ENCODE data around the gene PLGRKT.
A peak's percentile ranks its signal among the peaks of the same experiment; 100 is the strongest.
"Not testable (repeated sequence)": the region's sequence is repeated elsewhere in the genome, so short reads cannot be mapped to it uniquely, and the experiment has no call there.

Gene PLGRKT

DNA sequence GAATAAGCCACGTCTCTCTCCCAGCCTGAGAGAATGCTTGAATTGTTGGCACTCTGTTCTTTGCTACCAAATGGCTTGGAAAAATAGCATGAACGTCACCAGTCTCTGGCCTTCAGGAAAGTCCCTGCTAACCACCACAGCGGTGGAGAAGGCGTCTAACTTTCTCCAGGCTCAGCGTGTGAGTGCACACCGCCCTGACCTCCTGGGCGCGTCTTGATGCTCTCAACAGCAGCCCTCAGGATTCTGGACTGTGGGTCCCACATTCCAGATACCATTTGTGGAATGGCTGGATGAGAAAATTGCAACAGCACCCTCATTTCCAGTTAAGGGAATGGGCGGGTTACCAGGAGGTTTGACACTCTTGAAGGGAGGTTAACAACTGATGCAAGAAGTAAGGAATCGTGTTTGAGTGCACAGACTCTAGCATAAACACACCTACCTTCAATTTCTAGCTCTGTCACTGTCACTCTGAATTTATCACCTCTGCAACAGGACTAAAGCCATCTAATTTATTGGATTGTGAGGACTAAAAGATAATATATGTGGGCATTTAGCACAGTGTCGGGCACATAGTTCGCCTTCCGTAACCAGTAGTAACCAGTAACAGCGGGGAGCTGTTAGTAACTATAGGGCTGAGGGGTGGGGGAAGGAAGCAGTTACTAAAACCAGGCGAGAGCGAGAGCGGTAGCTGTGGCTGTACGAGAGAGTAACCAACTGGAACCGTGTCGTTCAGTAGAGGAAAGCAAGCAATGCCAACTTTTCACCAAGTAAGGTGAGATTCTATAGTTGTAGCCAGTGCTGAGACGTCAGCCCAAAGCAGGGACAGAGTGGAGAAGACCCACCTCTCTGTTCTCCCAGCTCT is 807 bp upstream of the PLGRKT start:
- ChIA-PET POLR2A (interaction anchor here (0.7 to 0.9 kb wide), 5 partner anchors 12 to 545 kb away, joined by 3 to 7 read pairs (median 3); partner anchors contain the start of gene CD274), CTCF (interaction anchor here (1.4 to 9.1 kb wide), 7 partner anchors 9 to 253 kb away, joined by 3 to 90 read pairs (median 11); partner anchors contain the start of genes CD274 and INSL6)
- H3K4me3 ChIP-seq (ENCODE audit: low read depth, low read length) = peak overlapping the region; percentile 78
- no peak for DNase-seq (ENCODE audit: low read depth, low spot score)
- TF ChIP-seq, protein P1, sequence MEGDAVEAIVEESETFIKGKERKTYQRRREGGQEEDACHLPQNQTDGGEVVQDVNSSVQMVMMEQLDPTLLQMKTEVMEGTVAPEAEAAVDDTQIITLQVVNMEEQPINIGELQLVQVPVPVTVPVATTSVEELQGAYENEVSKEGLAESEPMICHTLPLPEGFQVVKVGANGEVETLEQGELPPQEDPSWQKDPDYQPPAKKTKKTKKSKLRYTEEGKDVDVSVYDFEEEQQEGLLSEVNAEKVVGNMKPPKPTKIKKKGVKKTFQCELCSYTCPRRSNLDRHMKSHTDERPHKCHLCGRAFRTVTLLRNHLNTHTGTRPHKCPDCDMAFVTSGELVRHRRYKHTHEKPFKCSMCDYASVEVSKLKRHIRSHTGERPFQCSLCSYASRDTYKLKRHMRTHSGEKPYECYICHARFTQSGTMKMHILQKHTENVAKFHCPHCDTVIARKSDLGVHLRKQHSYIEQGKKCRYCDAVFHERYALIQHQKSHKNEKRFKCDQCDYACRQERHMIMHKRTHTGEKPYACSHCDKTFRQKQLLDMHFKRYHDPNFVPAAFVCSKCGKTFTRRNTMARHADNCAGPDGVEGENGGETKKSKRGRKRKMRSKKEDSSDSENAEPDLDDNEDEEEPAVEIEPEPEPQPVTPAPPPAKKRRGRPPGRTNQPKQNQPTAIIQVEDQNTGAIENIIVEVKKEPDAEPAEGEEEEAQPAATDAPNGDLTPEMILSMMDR (IDR thresholded peaks at IDR 0.05; ENCODE audit: insufficient read depth, low read length, missing control alignments) = no peak

DNA sequence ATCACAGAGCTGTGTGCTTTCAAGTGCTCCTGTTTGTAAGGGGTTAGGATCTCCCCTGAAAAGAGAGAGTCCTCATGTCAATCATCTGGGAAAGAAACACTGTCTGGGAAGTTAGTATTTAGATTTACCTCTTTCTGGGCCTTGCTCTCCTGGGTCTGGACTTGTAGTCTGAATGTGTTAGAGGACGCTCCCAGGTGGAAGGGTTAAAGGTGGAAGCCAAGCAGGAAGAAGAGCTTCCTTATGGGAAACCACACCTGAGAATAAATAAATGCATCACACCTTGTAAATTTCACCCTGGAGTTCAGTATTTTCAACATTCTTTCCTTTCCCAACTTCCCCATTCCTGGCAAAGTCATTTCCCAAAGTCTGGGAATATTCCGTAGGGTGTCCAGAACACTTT is 1.3 kb downstream of the PLGRKT start:
- CTCF ChIA-PET = interaction anchor here (0.8 to 9.1 kb wide), 7 partner anchors 12 to 450 kb away, joined by 3 to 90 read pairs (median 10); partner anchors contain the start of genes CD274 and INSL6
- POLR2A ChIA-PET = interaction anchor here (1.8 kb wide), 1 partner anchor 148 kb away, joined by 3 read pairs; no protein-coding TSS in a partner anchor
- no peak overlapping the region for H3K4me3 ChIP-seq (ENCODE audit: low read depth, low read length)
- TF ChIP-seq, protein P1 (IDR thresholded peaks at IDR 0.05; ENCODE audit: insufficient read depth, low read length, missing control alignments) = no peak
- no peak for DNase-seq (ENCODE audit: low read depth, low spot score)

DNA sequence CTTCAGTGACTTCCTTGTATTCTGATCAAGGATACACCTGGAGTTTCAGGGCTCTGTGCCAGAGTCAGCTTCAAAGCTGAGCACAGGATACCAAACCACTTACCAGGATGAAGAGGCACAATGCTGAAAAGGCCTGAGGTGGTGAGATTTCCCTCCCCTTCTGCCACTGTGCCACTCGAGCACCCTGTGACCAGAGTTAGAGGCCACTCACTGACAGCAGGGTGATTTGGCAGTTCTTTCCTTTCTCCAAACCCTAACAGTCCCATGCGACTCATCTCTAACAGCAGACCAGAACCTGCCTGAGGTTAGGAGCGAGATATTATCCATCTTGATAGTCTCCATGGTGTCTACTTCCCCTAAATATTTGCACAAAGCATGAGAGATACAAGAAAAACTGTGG is 1.8 kb downstream of the PLGRKT start:
- H3K4me3 ChIP-seq (ENCODE audit: low read depth, low read length) = no peak overlapping the region
- TF ChIP-seq, protein P1 (IDR thresholded peaks at IDR 0.05; ENCODE audit: insufficient read depth, low read length, missing control alignments) = no peak
- DNase-seq (ENCODE audit: low read depth, low spot score) = no peak
- ChIA-PET CTCF (interaction anchor here (1.9 to 9.1 kb wide), 3 partner anchors 14 to 250 kb away, joined by 10 to 90 read pairs (median 24); partner anchors contain the start of genes CD274 and INSL6), POLR2A (interaction anchor here (1.8 kb wide), 1 partner anchor 148 kb away, joined by 3 read pairs; no protein-coding TSS in a partner anchor)

DNA sequence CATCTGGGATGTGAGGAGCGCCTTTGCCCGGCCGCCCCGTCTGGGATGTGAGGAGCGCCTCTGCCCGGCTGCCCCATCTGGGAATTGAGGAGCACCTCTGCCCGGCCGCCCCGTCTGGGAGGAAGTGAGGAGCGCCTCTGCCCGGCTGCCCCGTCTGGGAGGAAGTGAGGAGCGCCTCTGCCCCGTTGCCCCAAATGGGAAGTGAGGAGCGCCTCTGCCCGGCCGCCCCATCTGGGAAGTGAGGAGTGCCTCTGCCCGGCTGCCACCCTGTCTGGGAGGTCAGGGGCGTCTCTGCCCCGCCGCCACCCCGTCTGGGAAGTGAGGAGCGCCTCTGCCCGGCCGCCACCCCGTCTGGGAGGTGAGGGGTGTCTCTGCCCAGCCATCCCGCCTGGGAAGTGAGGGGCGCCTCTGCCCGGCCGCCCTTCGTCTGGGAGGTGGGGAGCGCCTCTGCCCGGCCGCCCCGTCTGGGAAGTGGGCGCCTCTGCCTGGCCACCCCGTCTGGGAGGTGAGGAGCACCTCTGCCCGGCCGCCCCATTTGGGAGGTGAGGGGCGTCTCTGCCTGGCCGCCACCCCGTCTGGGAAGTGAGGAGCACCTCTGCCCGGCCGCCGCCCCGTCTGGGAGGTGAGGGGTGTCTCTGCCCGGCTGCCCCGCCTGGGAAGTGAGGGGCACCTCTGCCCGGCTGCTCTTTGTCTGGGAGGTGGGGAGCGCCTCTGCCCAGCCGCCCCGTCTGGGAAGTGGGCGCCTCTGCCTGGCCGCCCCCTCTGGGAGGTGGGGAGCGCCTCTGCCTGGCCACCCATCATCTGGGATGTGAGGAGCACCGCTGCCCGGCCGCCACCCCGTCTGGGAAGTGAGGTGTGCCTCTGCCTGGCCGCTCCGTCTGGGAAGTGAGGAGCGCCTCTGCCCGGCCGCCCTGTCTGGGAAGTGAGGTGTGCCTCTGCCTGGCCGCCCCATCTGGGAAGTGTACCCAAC is 3.6 kb downstream of the PLGRKT start:
- DNase-seq (ENCODE audit: low read depth, low spot score); H3K4me3 ChIP-seq (ENCODE audit: low read depth, low read length); POLR2A ChIA-PET: not testable (repeated sequence)
- CTCF ChIA-PET = interaction anchor here (0.8 kb wide), 1 partner anchor 8 kb away, joined by 3 read pairs; no protein-coding TSS in a partner anchor

GRCh38 chr9:5433328-5433727 is 4.4 kb downstream of the PLGRKT start:
- POLR2A ChIA-PET; CTCF ChIA-PET; H3K4me3 ChIP-seq (ENCODE audit: low read depth, low read length); DNase-seq (ENCODE audit: low read depth, low spot score): not testable (repeated sequence)

DNA sequence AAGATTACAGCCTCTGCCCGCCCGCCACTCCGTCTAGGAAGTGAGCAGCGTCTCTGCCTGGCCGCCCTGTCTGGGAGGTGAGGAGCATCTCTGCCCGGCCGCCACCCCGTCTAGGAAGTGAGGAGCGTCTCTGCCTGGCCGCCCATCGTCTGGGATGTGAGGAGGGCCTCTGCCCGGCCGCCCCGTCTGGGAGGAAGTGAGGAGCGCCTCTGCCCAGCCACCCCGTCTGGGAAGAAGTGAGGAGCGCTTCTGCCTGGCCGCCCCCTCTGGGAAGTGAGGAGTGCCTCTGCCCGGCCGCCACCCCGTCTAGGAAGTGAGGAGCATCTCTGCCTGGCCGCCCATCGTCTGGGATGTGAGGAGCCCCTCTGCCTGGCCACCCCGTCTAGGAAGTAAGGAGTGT is 4.8 kb downstream of the PLGRKT start:
- DNase-seq (ENCODE audit: low read depth, low spot score); H3K4me3 ChIP-seq (ENCODE audit: low read depth, low read length); CTCF ChIA-PET; POLR2A ChIA-PET: not testable (repeated sequence)

- H3K4me3 ChIP-seq (ENCODE audit: low read depth, low read length) = no peak overlapping the region
- DNase-seq (ENCODE audit: low read depth, low spot score) = no peak
- CTCF ChIA-PET = no interaction called here
- TF ChIP-seq, protein P1 (IDR thresholded peaks at IDR 0.05; ENCODE audit: insufficient read depth, low read length, missing control alignments) = no peak
- POLR2A ChIA-PET = no interaction called here
Observed at GRCh38 chr9:5430912-5431311, 6.8 kb downstream of the PLGRKT start.

Measured in AG04449 (cell line).